ENCODE data around the gene PHLDB1. TPM values are rescaled to one million over a fixed set of nuclear protein-coding genes. Genes with fewer than 3 reads are reported as not detected.
A peak's percentile ranks its signal among the peaks of the same experiment; 100 is the strongest.

The PHLDB1 gene
- polyA plus RNA-seq, 1 donor (not counting 4 experiments of a cell fraction or from before 2014, with no cell fraction given): 35.0 TPM

DNA sequence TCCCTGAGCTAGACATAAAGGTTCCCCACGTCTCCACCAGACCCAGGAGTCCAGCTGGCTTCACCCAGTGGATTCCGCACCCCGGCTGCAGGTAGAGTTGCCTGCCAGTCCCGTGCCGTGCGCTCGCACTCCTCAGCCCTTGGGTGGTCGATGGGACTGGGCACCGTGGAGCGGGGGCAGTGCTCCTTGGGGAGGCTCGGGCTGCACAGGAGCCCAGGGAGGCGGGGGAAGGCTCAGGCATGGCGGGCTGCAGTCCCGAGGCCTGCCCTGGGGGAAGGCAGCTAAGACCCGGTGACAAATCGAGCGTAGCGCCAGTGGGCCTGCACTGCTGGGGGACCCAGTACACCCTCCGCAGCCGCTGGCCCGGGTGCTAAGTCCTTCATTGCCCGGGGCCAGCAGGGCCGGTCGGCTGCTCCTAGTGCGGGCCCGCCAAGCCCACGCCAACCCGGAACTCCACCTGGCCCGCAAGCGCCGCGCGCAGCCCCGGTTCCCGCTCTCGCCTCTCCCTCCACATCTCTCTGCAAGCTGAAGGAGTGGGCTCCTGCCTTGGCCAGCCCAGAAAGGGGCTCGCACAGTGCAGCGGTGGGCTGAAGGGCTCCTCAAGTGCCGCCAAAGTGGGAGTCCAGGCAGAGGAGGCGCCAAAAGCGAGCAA is 81.6 kb downstream of the PHLDB1 start:
- Histone ChIP-seq H3K9me3 (ENCODE audit: control insufficient read depth, low read depth, low read length) (no peaks in the 10 kb centered on the region), H3K27ac (ENCODE audit: control insufficient read depth, insufficient read depth, low read length) (no peak overlapping the region), H3K27me3 (ENCODE audit: control insufficient read depth, extremely low read depth, insufficient read depth, low read length) (no peaks in the 10 kb centered on the region), H3K4me1 (ENCODE audit: control insufficient read depth, extremely low read depth, insufficient read depth, low read length) (peaks cover 34% of the 10 kb centered on the region), H3K4me2 (ENCODE audit: control insufficient read depth, extremely low read depth, insufficient read depth, low read depth, low read length) (peak overlapping the region; percentile 69), H2AFZ (ENCODE audit: control insufficient read depth, low read length) (peak overlapping the region; percentile 58), H3K4me3 (ENCODE audit: control insufficient read depth in 2 of 3, extremely low read depth in 1 of 3, insufficient read depth in 2 of 3, low read depth in 1 of 3, low read length in 3 of 3) (no peak overlapping the region), H4K20me1 (ENCODE audit: control insufficient read depth, extremely low read depth, insufficient read depth, low read length) (no peaks in the 10 kb centered on the region), H3K9me1 (ENCODE audit: control insufficient read depth, extremely low read depth, insufficient read depth, low read length) (no peaks in the 10 kb centered on the region), H3K36me3 (ENCODE audit: control insufficient read depth in 2 of 2, extremely low read depth in 1 of 2, insufficient read depth in 2 of 2, low read length in 2 of 2) (no peaks in the 10 kb centered on the region), H3K9ac (ENCODE audit: control insufficient read depth, extremely low read depth, insufficient read depth, low read length) (peak overlapping the region; percentile 28), H3K79me2 (ENCODE audit: control insufficient read depth, insufficient read depth, low read length) (no peaks in the 10 kb centered on the region)
- TF ChIP-seq, protein P1, sequence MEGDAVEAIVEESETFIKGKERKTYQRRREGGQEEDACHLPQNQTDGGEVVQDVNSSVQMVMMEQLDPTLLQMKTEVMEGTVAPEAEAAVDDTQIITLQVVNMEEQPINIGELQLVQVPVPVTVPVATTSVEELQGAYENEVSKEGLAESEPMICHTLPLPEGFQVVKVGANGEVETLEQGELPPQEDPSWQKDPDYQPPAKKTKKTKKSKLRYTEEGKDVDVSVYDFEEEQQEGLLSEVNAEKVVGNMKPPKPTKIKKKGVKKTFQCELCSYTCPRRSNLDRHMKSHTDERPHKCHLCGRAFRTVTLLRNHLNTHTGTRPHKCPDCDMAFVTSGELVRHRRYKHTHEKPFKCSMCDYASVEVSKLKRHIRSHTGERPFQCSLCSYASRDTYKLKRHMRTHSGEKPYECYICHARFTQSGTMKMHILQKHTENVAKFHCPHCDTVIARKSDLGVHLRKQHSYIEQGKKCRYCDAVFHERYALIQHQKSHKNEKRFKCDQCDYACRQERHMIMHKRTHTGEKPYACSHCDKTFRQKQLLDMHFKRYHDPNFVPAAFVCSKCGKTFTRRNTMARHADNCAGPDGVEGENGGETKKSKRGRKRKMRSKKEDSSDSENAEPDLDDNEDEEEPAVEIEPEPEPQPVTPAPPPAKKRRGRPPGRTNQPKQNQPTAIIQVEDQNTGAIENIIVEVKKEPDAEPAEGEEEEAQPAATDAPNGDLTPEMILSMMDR (optimal IDR thresholded peaks at IDR 0.05 in 1 of 3, IDR thresholded peaks at IDR 0.05 in 1 of 3, conservative IDR thresholded peaks at IDR 0.05 in 1 of 3; ENCODE audit: extremely low read depth in 1 of 3, insufficient read depth in 2 of 3, low read length in 3 of 3): no peak
- no peak for TF ChIP-seq EZH2 (IDR thresholded peaks at IDR 0.05; ENCODE audit: low read length)
- no peak for FAIRE-seq
- DNase-seq (ENCODE audit: low read depth, low spot score): no peak
- dilution Hi-C loops (cut with MboI; ENCODE audit: extremely low pct_ligation_motif_present, low sequenced_read_pairs): no loop called here

GRCh38 chr11:118689503-118689851 is 82.1 kb downstream of the PHLDB1 start:
- Histone ChIP-seq H3K4me3 (ENCODE audit: control insufficient read depth in 2 of 3, extremely low read depth in 1 of 3, insufficient read depth in 2 of 3, low read depth in 1 of 3, low read length in 3 of 3) (no peak overlapping the region), H2AFZ (ENCODE audit: control insufficient read depth, low read length) (peak overlapping the region; percentile 58), H3K9me1 (ENCODE audit: control insufficient read depth, extremely low read depth, insufficient read depth, low read length) (no peaks in the 10 kb centered on the region), H3K79me2 (ENCODE audit: control insufficient read depth, insufficient read depth, low read length) (no peaks in the 10 kb centered on the region), H3K27ac (ENCODE audit: control insufficient read depth, insufficient read depth, low read length) (no peak overlapping the region), H3K4me2 (ENCODE audit: control insufficient read depth, extremely low read depth, insufficient read depth, low read depth, low read length) (peak overlapping the region; percentile 69), H3K27me3 (ENCODE audit: control insufficient read depth, extremely low read depth, insufficient read depth, low read length) (no peaks in the 10 kb centered on the region), H3K9ac (ENCODE audit: control insufficient read depth, extremely low read depth, insufficient read depth, low read length) (peak overlapping the region; percentile 28), H3K4me1 (ENCODE audit: control insufficient read depth, extremely low read depth, insufficient read depth, low read length) (peaks cover 34% of the 10 kb centered on the region), H3K9me3 (ENCODE audit: control insufficient read depth, low read depth, low read length) (no peaks in the 10 kb centered on the region), H3K36me3 (ENCODE audit: control insufficient read depth in 2 of 2, extremely low read depth in 1 of 2, insufficient read depth in 2 of 2, low read length in 2 of 2) (no peaks in the 10 kb centered on the region), H4K20me1 (ENCODE audit: control insufficient read depth, extremely low read depth, insufficient read depth, low read length) (no peaks in the 10 kb centered on the region)
- dilution Hi-C loops (cut with MboI; ENCODE audit: extremely low pct_ligation_motif_present, low sequenced_read_pairs): no loop called here
- DNase-seq (ENCODE audit: low read depth, low spot score) (no peak), FAIRE-seq (no peak)
- TF ChIP-seq, protein P1 (optimal IDR thresholded peaks at IDR 0.05 in 1 of 3, IDR thresholded peaks at IDR 0.05 in 1 of 3, conservative IDR thresholded peaks at IDR 0.05 in 1 of 3; ENCODE audit: extremely low read depth in 1 of 3, insufficient read depth in 2 of 3, low read length in 3 of 3): no peak
- no peak for TF ChIP-seq EZH2 (IDR thresholded peaks at IDR 0.05; ENCODE audit: low read length)

Measured in keratinocyte (primary cell).